Prostate gland (tissue), 2 donors: ENCODE data around the gene ATG7. TPM values are rescaled to one million over a fixed set of nuclear protein-coding genes. Genes with fewer than 3 reads are reported as not detected.
"Not testable (repeated sequence)": the region's sequence is repeated elsewhere in the genome, so short reads cannot be mapped to it uniquely, and the experiment has no call there.

ENCODE experiments used
- DNase-seq: peaks from one replicate; pipeline ENCODE4 v3.0.0-alpha.2; 2019; ENCODE audit warnings: low spot score
- H3K27ac ChIP-seq, 2 donors: fragments of 200-600 bp; sonication (generic); 2 replicates each; pipeline ENCODE4 v1.5.1; 2017 to 2019
- H3K27me3 ChIP-seq: fragments of 200-600 bp; sonication (generic); replicated peaks from 2 replicates; pipeline ENCODE4 v1.5.1; 2019; ENCODE audit not compliant: insufficient read depth
- H3K36me3 ChIP-seq, 2 donors: fragments of 200-600 bp; sonication (generic); 1 replicate in 1 of 2; 2 replicates in 1 of 2; pipeline versions ENCODE4 v1.5.1 to v1.8.1; 2017 to 2019
- H3K4me1 ChIP-seq: fragments of 200-600 bp; sonication (generic); replicated peaks from 2 replicates; pipeline ENCODE4 v1.5.1; 2019
- H3K4me3 ChIP-seq, 2 donors: fragments of 200-600 bp; sonication (generic); 2 replicates each; pipeline ENCODE4 v1.5.1; 2017 to 2019
- H3K9me3 ChIP-seq: fragments of 200-600 bp; sonication (generic); 2 replicates; pipeline ENCODE4 v1.5.1; 2017
- POLR2A ChIP-seq: fragments of 450-650 bp; IDR thresholded peaks from one replicate; pipeline ENCODE4 v1.6.1; 2016; ENCODE audit warnings: antibody characterized with exemption, mild to moderate bottlenecking
- POLR2AphosphoS5 ChIP-seq: sonication (generic); formaldehyde crosslinking; IDR thresholded peaks from one replicate; pipeline ENCODE4 v1.6.1; 2017; ENCODE audit warnings: antibody characterized with exemption
- WGBS: methylation state at CpG from one replicate; pipeline ENCODE4 v1.1.5; 2018; 5-methylcytosine and 5-hydroxymethylcytosine counted together
- intact Hi-C: fragments of 100-400 bp; cut with DNase I; formaldehyde crosslinking; loops from one replicate; pipeline ENCODE4 v1.14.2; 2022
- total RNA-seq, 2 donors: library from RNA; depleted of rRNA; stranded (reverse); fragments of >200 nt; gene quantifications; one replicate each; pipeline ENCODE4 v1.1.0, GENCODE V29; 2016
- TF ChIP-seq, protein P1 (sequence below), 4 experiments: fragments of 200-600 bp in 2 of 4; fragments of 450-650 bp in 2 of 4; sonication (generic) in 2 of 4; IDR thresholded peaks; 1 replicate in 3 of 4; 2 replicates in 1 of 4; pipeline ENCODE4 v1.5.1; 2016 to 2019; ENCODE audit warnings: antibody characterized with exemption in 4 of 4, mild to moderate bottlenecking in 2 of 4, moderate library complexity in 2 of 4

ATG7 gene
- total RNA-seq, 2 donors from 2014 or later, result 25.2 to 66.5 TPM

DNA sequence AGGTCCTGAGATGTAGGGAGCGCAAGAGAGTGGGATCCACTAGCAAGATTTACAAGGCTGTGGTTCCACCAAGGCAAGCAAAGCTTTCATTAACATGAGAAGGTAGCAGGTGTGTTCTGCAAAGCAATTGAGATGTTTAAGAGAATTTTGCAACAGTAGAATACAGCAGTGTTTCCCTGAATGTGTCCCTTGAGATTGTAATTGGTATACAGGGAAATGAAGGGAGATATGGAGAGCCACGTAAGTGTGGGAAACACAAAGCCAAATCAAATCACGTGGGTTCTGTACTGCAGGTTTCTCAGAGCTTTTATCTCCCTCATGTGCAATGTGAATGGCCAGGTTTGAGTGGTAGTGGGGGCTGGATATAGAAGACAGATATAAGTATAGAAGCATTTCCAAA is 67.3 kb downstream of the ATG7 start:
- no peak for DNase-seq
- no peaks in the 10 kb centered on the region for H3K9me3 ChIP-seq
- 91% methylated on average over 3 of the region's 3 CpGs for WGBS
- no peak overlapping the region for H3K27ac ChIP-seq
- TF ChIP-seq POLR2A (no peak), POLR2AphosphoS5 (no peak)
- TF ChIP-seq, protein P1, sequence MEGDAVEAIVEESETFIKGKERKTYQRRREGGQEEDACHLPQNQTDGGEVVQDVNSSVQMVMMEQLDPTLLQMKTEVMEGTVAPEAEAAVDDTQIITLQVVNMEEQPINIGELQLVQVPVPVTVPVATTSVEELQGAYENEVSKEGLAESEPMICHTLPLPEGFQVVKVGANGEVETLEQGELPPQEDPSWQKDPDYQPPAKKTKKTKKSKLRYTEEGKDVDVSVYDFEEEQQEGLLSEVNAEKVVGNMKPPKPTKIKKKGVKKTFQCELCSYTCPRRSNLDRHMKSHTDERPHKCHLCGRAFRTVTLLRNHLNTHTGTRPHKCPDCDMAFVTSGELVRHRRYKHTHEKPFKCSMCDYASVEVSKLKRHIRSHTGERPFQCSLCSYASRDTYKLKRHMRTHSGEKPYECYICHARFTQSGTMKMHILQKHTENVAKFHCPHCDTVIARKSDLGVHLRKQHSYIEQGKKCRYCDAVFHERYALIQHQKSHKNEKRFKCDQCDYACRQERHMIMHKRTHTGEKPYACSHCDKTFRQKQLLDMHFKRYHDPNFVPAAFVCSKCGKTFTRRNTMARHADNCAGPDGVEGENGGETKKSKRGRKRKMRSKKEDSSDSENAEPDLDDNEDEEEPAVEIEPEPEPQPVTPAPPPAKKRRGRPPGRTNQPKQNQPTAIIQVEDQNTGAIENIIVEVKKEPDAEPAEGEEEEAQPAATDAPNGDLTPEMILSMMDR (IDR thresholded peaks at IDR 0.05), result no peak
- intact Hi-C loops, result loop anchor here (5.0 to 10.0 kb wide), 3 partner anchors 105 to 585 kb away; no protein-coding TSS in a partner anchor
- no peaks in the 10 kb centered on the region for H3K27me3 ChIP-seq
- H3K4me1 ChIP-seq, result no peaks in the 10 kb centered on the region
- H3K36me3 ChIP-seq, result no peaks in the 10 kb centered on the region
- no peak overlapping the region for H3K4me3 ChIP-seq

DNA sequence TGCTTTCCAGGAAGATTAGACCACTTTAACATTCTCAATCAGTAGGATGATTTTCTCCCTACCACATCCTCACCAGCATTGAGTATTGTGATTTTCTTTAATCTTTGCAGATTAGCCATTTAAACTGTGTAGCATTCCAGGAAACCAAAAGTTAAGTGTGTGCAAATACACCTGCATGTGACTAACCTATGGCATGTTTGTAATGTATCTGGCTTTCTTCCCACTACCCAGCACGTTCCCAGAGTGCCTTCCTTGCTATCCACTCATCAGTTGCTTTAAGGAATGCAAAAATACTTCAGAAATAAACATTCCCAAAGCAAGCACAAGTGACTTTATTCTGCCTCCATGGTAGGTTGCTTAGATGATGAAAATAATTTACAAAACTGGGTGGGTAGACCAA is 74.2 kb downstream of the ATG7 start:
- Histone ChIP-seq H3K9me3 (no peaks in the 10 kb centered on the region), H3K36me3 (no peaks in the 10 kb centered on the region), H3K4me3 (no peak overlapping the region), H3K4me1 (no peaks in the 10 kb centered on the region), H3K27me3 (no peaks in the 10 kb centered on the region), H3K27ac (no peak overlapping the region)
- intact Hi-C loops, result no loop called here
- TF ChIP-seq POLR2A (no peak), POLR2AphosphoS5 (no peak)
- TF ChIP-seq, protein P1 (IDR thresholded peaks at IDR 0.05), result no peak
- DNase-seq, result no peak
- 73% methylated on average over 1 of the region's 1 CpG for WGBS

DNA sequence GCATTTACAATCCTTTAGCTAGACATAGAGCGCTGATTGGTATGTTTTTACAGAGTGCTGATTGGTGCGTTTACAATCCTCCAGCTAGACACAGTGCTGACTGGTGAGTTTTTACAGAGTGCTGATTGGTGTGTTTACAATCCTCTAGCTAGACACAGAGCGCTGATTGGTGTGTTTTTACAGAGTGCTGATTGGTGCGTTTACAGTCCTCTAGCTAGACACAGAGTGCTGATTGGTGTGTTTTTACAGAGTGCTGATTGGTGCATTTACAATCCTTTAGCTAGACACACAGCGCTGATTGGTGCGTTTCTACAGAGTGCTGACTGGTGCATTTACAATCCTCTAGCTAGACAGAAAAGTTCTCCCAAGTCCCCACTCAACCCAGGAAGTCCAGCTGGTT is 76.7 kb downstream of the ATG7 start:
- H3K27ac ChIP-seq, H3K4me3 ChIP-seq, H3K4me1 ChIP-seq, intact Hi-C loops, H3K9me3 ChIP-seq, DNase-seq, H3K36me3 ChIP-seq, H3K27me3 ChIP-seq: not testable (repeated sequence)
- WGBS, result 93% methylated on average over 6 of the region's 6 CpGs

DNA sequence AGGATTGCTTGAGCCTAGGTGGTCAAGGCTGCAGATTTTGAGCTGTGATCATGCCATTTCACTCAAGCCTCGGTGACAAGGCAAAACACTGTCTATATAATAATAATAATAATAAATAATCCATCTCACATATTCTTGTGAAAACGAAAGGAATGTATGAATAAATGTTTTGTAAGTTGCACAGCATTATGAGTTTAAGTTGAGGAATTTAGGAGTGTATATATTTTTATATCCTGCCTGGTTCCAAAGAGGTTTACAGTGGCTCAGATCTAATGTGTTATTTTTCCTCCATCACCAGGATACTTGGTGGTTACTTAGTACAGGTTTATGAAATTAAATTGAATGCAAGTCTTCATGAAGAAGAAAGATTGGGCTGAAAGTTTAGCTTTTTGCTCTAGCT is 77.2 kb downstream of the ATG7 start:
- H3K4me3 ChIP-seq, result no peak overlapping the region
- intact Hi-C loops, result no loop called here
- H3K27ac ChIP-seq, result no peak overlapping the region
- DNase-seq, result no peak
- H3K36me3 ChIP-seq, result no peaks in the 10 kb centered on the region
- 87% methylated on average over 2 of the region's 2 CpGs for WGBS
- H3K27me3 ChIP-seq, result no peaks in the 10 kb centered on the region
- no peaks in the 10 kb centered on the region for H3K9me3 ChIP-seq
- H3K4me1 ChIP-seq, result no peaks in the 10 kb centered on the region
- TF ChIP-seq POLR2A (no peak), POLR2AphosphoS5 (no peak)
- TF ChIP-seq, protein P1 (IDR thresholded peaks at IDR 0.05), result no peak

DNA sequence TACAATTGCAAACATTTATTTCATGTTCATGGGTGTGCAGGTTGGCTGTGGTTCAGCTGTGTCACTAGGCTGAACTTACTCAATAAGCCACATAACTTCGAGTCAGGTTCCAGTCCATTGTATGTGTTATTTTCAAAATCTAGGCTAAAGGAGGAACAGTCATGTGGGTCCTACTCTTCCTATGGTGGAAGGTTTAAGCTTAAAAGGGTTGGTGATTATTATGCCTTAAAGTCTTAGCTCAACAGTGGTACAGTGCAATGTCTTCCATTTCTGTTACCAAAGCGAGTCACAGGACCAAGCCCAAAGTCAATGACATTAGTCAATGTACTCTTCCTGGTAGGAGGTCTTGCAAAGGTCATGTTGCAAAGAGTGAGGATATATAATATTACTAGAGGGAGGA is 78.2 kb downstream of the ATG7 start:
- Histone ChIP-seq H3K27ac (no peak overlapping the region), H3K4me1 (no peaks in the 10 kb centered on the region), H3K36me3 (no peaks in the 10 kb centered on the region), H3K4me3 (no peak overlapping the region), H3K27me3 (no peaks in the 10 kb centered on the region), H3K9me3 (no peaks in the 10 kb centered on the region)
- intact Hi-C loops, result no loop called here
- no peak for DNase-seq
- 93% methylated on average over 2 of the region's 2 CpGs for WGBS
- TF ChIP-seq, protein P1 (IDR thresholded peaks at IDR 0.05), result no peak
- TF ChIP-seq POLR2A (no peak), POLR2AphosphoS5 (no peak)
